Endothelial cell of umbilical vein (primary cell): ENCODE data around the gene LGI1. TPM values are rescaled to one million over a fixed set of nuclear protein-coding genes. Genes with fewer than 3 reads are reported as not detected.

Source experiments
- BruUV-seq: library from RNA; stranded (reverse); fragments of 400-500 nt; replicated peaks from 2 replicates; lab custom pipeline; 2021; lab: Mats Ljungman, UMichigan
- CTCF ChIA-PET: fragments of 300-600, 350-600 bp; sonication (Branson Sonifier 250); formaldehyde crosslinking; loops from one replicate; lab custom pipeline; 2021; ENCODE audit warnings: antibody characterized with exemption, inconsistent platforms; lab: Charles Lee
- POLR2A ChIA-PET: fragments of 300-600, 350-600 bp; sonication (Branson Sonifier 250); formaldehyde crosslinking; loops from one replicate; lab custom pipeline; 2021; ENCODE audit warnings: antibody characterized with exemption, inconsistent platforms; lab: Charles Lee
- DNase-seq: peaks from one replicate; pipeline ENCODE4 v3.0.0-alpha.2; 2011; ENCODE audit warnings: low read depth, low spot score
- FAIRE-seq: peaks from 2 replicates; lab custom pipeline; 2011; peaks lifted over from hg19 to GRCh38; lab: Jason Lieb, UNC
- H2AFZ ChIP-seq: 2 replicates; pipeline ENCODE4 v1.6.0; 2012; ENCODE audit warnings: low read depth, low read length, control low read depth, inconsistent platforms
- H3K27ac ChIP-seq: 2 replicates; pipeline ENCODE4 v1.5.1; 2011; ENCODE audit warnings: low read depth, mild to moderate bottlenecking, control low read depth, low read length, moderate library complexity; ENCODE audit not compliant: insufficient read depth
- H3K27me3 ChIP-seq, 2 experiments: 2 replicates each; pipeline versions ENCODE4 v1.6.0 to v1.6.1; 2011; ENCODE audit warnings: low read length in 2 of 2, mixed read lengths in 1 of 2; ENCODE audit not compliant: control insufficient read depth in 2 of 2, insufficient read depth in 2 of 2
- H3K36me3 ChIP-seq, 2 experiments: 2 replicates in 1 of 2; 3 replicates in 1 of 2; pipeline ENCODE4 v1.5.1; 2011; ENCODE audit warnings: low read length in 2 of 2, mild to moderate bottlenecking in 1 of 2, moderate library complexity in 1 of 2; ENCODE audit not compliant: control insufficient read depth in 2 of 2, insufficient read depth in 2 of 2; ENCODE audit errors: extremely low read depth in 1 of 2
- H3K4me1 ChIP-seq: 3 replicates; pipeline ENCODE4 v1.5.1; 2011; ENCODE audit warnings: mild to moderate bottlenecking, low read length; ENCODE audit not compliant: control insufficient read depth, insufficient read depth; ENCODE audit errors: extremely low read depth
- H3K4me2 ChIP-seq: 2 replicates; pipeline ENCODE4 v1.6.1; 2011; ENCODE audit warnings: low read length, control low read depth, mixed read lengths; ENCODE audit not compliant: insufficient read depth
- H3K4me3 ChIP-seq, 3 experiments: fragments of 200-600 bp in 1 of 3; sonication (generic), shearing (Covaris generic) in 1 of 3; replicated peaks in 1 of 3; 2 replicates each; pipeline ENCODE4 v1.5.1; 2011 to 2016; ENCODE audit warnings: control low read depth in 3 of 3, low read length in 3 of 3, mild to moderate bottlenecking in 2 of 3, inconsistent platforms in 1 of 3, low read depth in 1 of 3, moderate library complexity in 1 of 3; ENCODE audit not compliant: insufficient read depth in 1 of 3
- H3K79me2 ChIP-seq: 2 replicates; pipeline ENCODE4 v1.6.0; 2012; ENCODE audit warnings: low read length, inconsistent platforms; ENCODE audit not compliant: control insufficient read depth, insufficient read depth
- H3K9ac ChIP-seq: replicated peaks from 2 replicates; pipeline ENCODE3; 2011; ENCODE audit warnings: low read length, control low read depth; ENCODE audit not compliant: insufficient read depth; ENCODE audit errors: extremely low read depth
- H3K9me1 ChIP-seq: replicated peaks from 3 replicates; pipeline ENCODE4 v1.6.0; 2011; ENCODE audit warnings: mild to moderate bottlenecking, low read length; ENCODE audit not compliant: control insufficient read depth, insufficient read depth; ENCODE audit errors: extremely low read depth
- H3K9me3 ChIP-seq: replicated peaks from 2 replicates; pipeline ENCODE4 v1.5.1; 2012; ENCODE audit warnings: low read length, inconsistent platforms; ENCODE audit not compliant: control insufficient read depth, insufficient read depth
- H4K20me1 ChIP-seq: replicated peaks from 2 replicates; pipeline ENCODE3; 2011; ENCODE audit warnings: mild to moderate bottlenecking, low read length; ENCODE audit not compliant: control insufficient read depth, insufficient read depth; ENCODE audit errors: extremely low read depth
- CTCF ChIP-seq, 2 donors: IDR thresholded peaks; 1 replicate in 1 of 2; 2 replicates in 1 of 2; pipeline ENCODE4 v1.5.1; 2011; ENCODE audit warnings: low read length in 2 of 2, mild to moderate bottlenecking in 2 of 2, moderate library complexity in 2 of 2, control low read depth in 1 of 2, inconsistent platforms in 1 of 2, low read depth in 1 of 2; ENCODE audit not compliant: insufficient read depth in 1 of 2; ENCODE audit errors: extremely low read depth in 1 of 2
- EZH2 ChIP-seq: IDR thresholded peaks from 2 replicates; pipeline ENCODE4 v1.6.1; 2012; ENCODE audit warnings: borderline replicate concordance, low read depth, mild to moderate bottlenecking, moderate library complexity, low read length, inconsistent platforms; ENCODE audit not compliant: severe bottlenecking
- FOS ChIP-seq: IDR thresholded peaks from 2 replicates; pipeline ENCODE4 v1.6.1; 2011; ENCODE audit warnings: mild to moderate bottlenecking, low read length, moderate library complexity, borderline replicate concordance; ENCODE audit not compliant: insufficient read depth
- GATA2 ChIP-seq: IDR thresholded peaks from 2 replicates; pipeline ENCODE4 v1.7.0; 2011; ENCODE audit warnings: low read depth, mild to moderate bottlenecking, moderate library complexity, mixed read lengths, low read length; ENCODE audit not compliant: insufficient read length, insufficient read depth
- JUN ChIP-seq: IDR thresholded peaks from 2 replicates; pipeline ENCODE4 v1.6.1; 2011; ENCODE audit warnings: borderline replicate concordance, low read depth; ENCODE audit not compliant: insufficient read length, insufficient read depth
- MAX ChIP-seq: IDR thresholded peaks from 2 replicates; pipeline ENCODE4 v1.6.1; 2011; ENCODE audit not compliant: insufficient read depth, insufficient read length
- MYC ChIP-seq: IDR thresholded peaks from one replicate; pipeline ENCODE4 v1.6.1; 2011; ENCODE audit warnings: mild to moderate bottlenecking, low read depth, low read length
- POLR2A ChIP-seq: IDR thresholded peaks from 2 replicates; pipeline ENCODE4 v1.6.1; 2012; ENCODE audit warnings: low read depth, mild to moderate bottlenecking, control low read depth, low read length
- POLR2AphosphoS5 ChIP-seq: IDR thresholded peaks from 2 replicates; pipeline ENCODE4 v1.6.1; 2012; ENCODE audit warnings: low read depth, mild to moderate bottlenecking, control low read depth, low read length, moderate library complexity; ENCODE audit not compliant: insufficient read depth
- dilution Hi-C: fragments of 300-500 bp; cut with MboI; formaldehyde crosslinking; loops from one replicate; pipeline ENCODE4 v1.15.0; 2019; ENCODE audit warnings: low sequenced_read_pairs; ENCODE audit not compliant: extremely low pct_ligation_motif_present
- intact Hi-C: fragments of 100-400 bp; cut with micrococcal nuclease; formaldehyde crosslinking; loops from one replicate; pipeline ENCODE4 v1.10.0; 2022
- polyA plus RNA-seq, 4 experiments: library from polyadenylated mRNA; depleted of rRNA in 3 of 4; stranded (reverse) in 3 of 4; unstranded in 1 of 4; fragments of >200 nt; gene quantifications; 2 replicates each; pipeline versions ENCODE4 v1.2.1 to v1.2.3, GENCODE V29; 2011 to 2012; ENCODE audit warnings: missing spikeins in 1 of 4
- total RNA-seq: library from RNA; stranded (reverse); gene quantifications from 2 replicates; pipeline ENCODE4 v1.2.3, GENCODE V29; 2021

LGI1 gene
- total and polyA plus RNA-seq, 2 donors (not counting 3 experiments of a cell fraction or from before 2014, with no cell fraction given), result not detected

- Histone ChIP-seq H3K79me2 (no peaks in the 10 kb centered on the region), H3K9me3 (no peaks in the 10 kb centered on the region), H3K27ac (no peak overlapping the region), H3K4me1 (no peaks in the 10 kb centered on the region), H3K27me3 (peaks cover 11 to 24% of the 10 kb centered on the region in 2 experiments), H4K20me1 (no peaks in the 10 kb centered on the region), H3K9ac (no peak overlapping the region), H2AFZ (no peak overlapping the region), H3K4me2 (no peak overlapping the region), H3K9me1 (no peaks in the 10 kb centered on the region), H3K4me3 (no peak overlapping the region), H3K36me3 (no peaks in the 10 kb centered on the region)
- TF ChIP-seq POLR2AphosphoS5 (no peak), JUN (no peak), POLR2A (no peak), MYC (no peak), CTCF (IDR thresholded peaks at IDR 0.05; ENCODE audit: extremely low read depth in 1 of 2, insufficient read depth in 1 of 2, low read depth in 1 of 2, low read length in 2 of 2) (no peak)
- no peak for FAIRE-seq
- intact Hi-C loops, result no loop called here
- dilution Hi-C loops, result no loop called here
- POLR2A ChIA-PET, result no interaction called here
- BruUV-seq, result no TSS peak
- DNase-seq, result no peak
- CTCF ChIA-PET, result interaction anchor here (0.9 to 1.5 kb wide), 3 partner anchors 13 to 133 kb away, joined by 3 to 5 read pairs (median 3); no protein-coding TSS in a partner anchor
Observed at GRCh38 chr10:93726024-93726423, 31.7 kb upstream of the LGI1 start.

- TF ChIP-seq GATA2, result no peak
- TF ChIP-seq CTCF (IDR thresholded peaks at IDR 0.05; ENCODE audit: extremely low read depth in 1 of 2, insufficient read depth in 1 of 2, low read depth in 1 of 2, low read length in 2 of 2), result no peak
- TF ChIP-seq POLR2A, result no peak
- no peak for TF ChIP-seq FOS
- TF ChIP-seq MAX, result no peak
- TF ChIP-seq EZH2, result no peak
- TF ChIP-seq POLR2AphosphoS5, result no peak
- no peak for TF ChIP-seq MYC
- TF ChIP-seq JUN, result no peak
- peaks cover 0 to 4% of the 10 kb centered on the region in 2 experiments for H3K27me3 ChIP-seq
- no TSS peak for BruUV-seq
- FAIRE-seq (no peak), DNase-seq (no peak)
- dilution Hi-C loops (no loop called here), intact Hi-C loops (no loop called here)
- no peaks in the 10 kb centered on the region for H3K9me1 ChIP-seq
- H3K36me3 ChIP-seq, result no peaks in the 10 kb centered on the region
- H3K9ac ChIP-seq, result no peak overlapping the region
- H3K4me3 ChIP-seq, result no peak overlapping the region
- no peak overlapping the region for H2AFZ ChIP-seq
- H3K79me2 ChIP-seq, result no peaks in the 10 kb centered on the region
- H3K4me2 ChIP-seq, result no peak overlapping the region
- H3K27ac ChIP-seq, result no peak overlapping the region
- no peaks in the 10 kb centered on the region for H4K20me1 ChIP-seq
- no peaks in the 10 kb centered on the region for H3K4me1 ChIP-seq
- ChIA-PET POLR2A (no interaction called here), CTCF (no interaction called here)
- H3K9me3 ChIP-seq, result no peaks in the 10 kb centered on the region
Observed at GRCh38 chr10:93741367-93741766, 16.4 kb upstream of the LGI1 start.
